Measurements from ENCODE around the gene SUGCT.
"Not testable (repeated sequence)": the region's sequence is repeated elsewhere in the genome, so short reads cannot be mapped to it uniquely, and the experiment has no call there.

Gene SUGCT

GRCh38 chr7:40402661-40403060, 267.9 kb downstream of the SUGCT start:
- no peak for DNase-seq (ENCODE audit: low read depth, low spot score)

- DNase-seq (ENCODE audit: low read depth, low spot score), result no peak
These were observed 269.1 kb downstream of the SUGCT start for GRCh38 chr7:40403703-40404476.

- DNase-seq (ENCODE audit: low read depth, low spot score), result no peak
These were observed 271.2 kb downstream of the SUGCT start for GRCh38 chr7:40405991-40406390.

- DNase-seq (ENCODE audit: low read depth, low spot score), result no peak
These were observed 277.5 kb downstream of the SUGCT start for GRCh38 chr7:40412323-40412722.

GRCh38 chr7:40414704-40415103, 279.9 kb downstream of the SUGCT start:
- DNase-seq (ENCODE audit: low read depth, low spot score), result not testable (repeated sequence)

GRCh38 chr7:40418448-40418847, 283.6 kb downstream of the SUGCT start:
- no peak for DNase-seq (ENCODE audit: low read depth, low spot score)

- no peak for DNase-seq (ENCODE audit: low read depth, low spot score)
These were observed 284.2 kb downstream of the SUGCT start for GRCh38 chr7:40418983-40419382.

- no peak for DNase-seq (ENCODE audit: low read depth, low spot score)
These were observed 285.0 kb downstream of the SUGCT start for GRCh38 chr7:40419806-40420205.

GRCh38 chr7:40421433-40421832, 286.6 kb downstream of the SUGCT start:
- no peak for DNase-seq (ENCODE audit: low read depth, low spot score)

- no peak for DNase-seq (ENCODE audit: low read depth, low spot score)
These were observed 290.9 kb downstream of the SUGCT start for GRCh38 chr7:40425696-40426095.

- no peak for DNase-seq (ENCODE audit: low read depth, low spot score)
These were observed 293.6 kb downstream of the SUGCT start for GRCh38 chr7:40428421-40428820.

GRCh38 chr7:40429826-40430225, 295.0 kb downstream of the SUGCT start:
- DNase-seq (ENCODE audit: low read depth, low spot score), result no peak

GRCh38 chr7:40432046-40432445, 297.2 kb downstream of the SUGCT start:
- DNase-seq (ENCODE audit: low read depth, low spot score), result no peak

- no peak for DNase-seq (ENCODE audit: low read depth, low spot score)
These were observed 301.9 kb downstream of the SUGCT start for GRCh38 chr7:40436710-40437109.

- no peak for DNase-seq (ENCODE audit: low read depth, low spot score)
These were observed 302.7 kb downstream of the SUGCT start for GRCh38 chr7:40437498-40437897.

GRCh38 chr7:40437936-40438634, 303.3 kb downstream of the SUGCT start:
- DNase-seq (ENCODE audit: low read depth, low spot score), result no peak

GRCh38 chr7:40439686-40440085, 304.9 kb downstream of the SUGCT start:
- no peak for DNase-seq (ENCODE audit: low read depth, low spot score)

GRCh38 chr7:40447345-40447744, 312.5 kb downstream of the SUGCT start:
- DNase-seq (ENCODE audit: low read depth, low spot score), result no peak

- no peak for DNase-seq (ENCODE audit: low read depth, low spot score)
These were observed 320.7 kb downstream of the SUGCT start for GRCh38 chr7:40455485-40455884.

- DNase-seq (ENCODE audit: low read depth, low spot score), result no peak
These were observed 323.1 kb downstream of the SUGCT start for GRCh38 chr7:40457776-40458480.

GRCh38 chr7:40463446-40463845, 328.6 kb downstream of the SUGCT start:
- DNase-seq (ENCODE audit: low read depth, low spot score), result no peak
